OCI-LY7 (cell line): ENCODE results near the gene PARG.

ENCODE experiments used
- EZH2phosphoT487 ChIP-seq: fragments of 200-600 bp; sonication (generic); IDR thresholded peaks from 2 replicates; pipeline ENCODE4 v1.6.1; 2018; ENCODE audit warnings: low read depth, borderline replicate concordance, mild to moderate bottlenecking, mixed run types, antibody characterized with exemption, low read length, moderate library complexity, mixed read lengths
- TF ChIP-seq, protein P1 (sequence below): fragments of 200-600 bp; sonication (generic); conservative IDR thresholded peaks from 2 replicates; pipeline ENCODE4 v1.5.1; 2014; ENCODE audit warnings: mild to moderate bottlenecking, antibody characterized with exemption, low read length, moderate library complexity, mixed read lengths

DNA sequence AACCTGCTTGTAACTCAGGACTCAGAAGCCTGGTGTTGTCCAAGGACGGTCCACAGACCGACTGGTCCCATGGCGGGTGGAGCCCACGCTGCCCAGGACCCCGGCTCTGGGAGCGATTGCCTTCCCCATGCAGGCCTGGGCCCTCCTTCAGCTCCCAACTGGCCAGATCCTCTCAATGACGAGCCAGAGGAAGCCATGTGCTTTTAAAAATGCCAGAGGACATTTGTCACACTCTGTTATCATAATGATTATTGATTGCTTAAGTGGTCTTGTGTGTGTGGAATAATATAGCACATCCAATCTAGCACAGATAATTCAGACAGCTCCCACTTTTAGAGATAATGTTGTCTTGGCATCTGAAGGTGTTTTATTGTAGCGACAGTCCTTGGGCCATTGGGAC, 157.1 kb downstream of the PARG start:
- TF ChIP-seq, protein P1, sequence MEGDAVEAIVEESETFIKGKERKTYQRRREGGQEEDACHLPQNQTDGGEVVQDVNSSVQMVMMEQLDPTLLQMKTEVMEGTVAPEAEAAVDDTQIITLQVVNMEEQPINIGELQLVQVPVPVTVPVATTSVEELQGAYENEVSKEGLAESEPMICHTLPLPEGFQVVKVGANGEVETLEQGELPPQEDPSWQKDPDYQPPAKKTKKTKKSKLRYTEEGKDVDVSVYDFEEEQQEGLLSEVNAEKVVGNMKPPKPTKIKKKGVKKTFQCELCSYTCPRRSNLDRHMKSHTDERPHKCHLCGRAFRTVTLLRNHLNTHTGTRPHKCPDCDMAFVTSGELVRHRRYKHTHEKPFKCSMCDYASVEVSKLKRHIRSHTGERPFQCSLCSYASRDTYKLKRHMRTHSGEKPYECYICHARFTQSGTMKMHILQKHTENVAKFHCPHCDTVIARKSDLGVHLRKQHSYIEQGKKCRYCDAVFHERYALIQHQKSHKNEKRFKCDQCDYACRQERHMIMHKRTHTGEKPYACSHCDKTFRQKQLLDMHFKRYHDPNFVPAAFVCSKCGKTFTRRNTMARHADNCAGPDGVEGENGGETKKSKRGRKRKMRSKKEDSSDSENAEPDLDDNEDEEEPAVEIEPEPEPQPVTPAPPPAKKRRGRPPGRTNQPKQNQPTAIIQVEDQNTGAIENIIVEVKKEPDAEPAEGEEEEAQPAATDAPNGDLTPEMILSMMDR, result no peak
- no peak for TF ChIP-seq EZH2phosphoT487
